Hypothalamus (tissue), 51 donors: Measurements from ENCODE around the gene ST6GALNAC5.
A peak's percentile ranks its signal among the peaks of the same experiment; 100 is the strongest.

ENCODE experiments used
- DNase-seq, 51 donors: peaks; one replicate each; lab custom pipeline; 2025; lab: John Stamatoyannopoulos, UW

Gene ST6GALNAC5

DNA sequence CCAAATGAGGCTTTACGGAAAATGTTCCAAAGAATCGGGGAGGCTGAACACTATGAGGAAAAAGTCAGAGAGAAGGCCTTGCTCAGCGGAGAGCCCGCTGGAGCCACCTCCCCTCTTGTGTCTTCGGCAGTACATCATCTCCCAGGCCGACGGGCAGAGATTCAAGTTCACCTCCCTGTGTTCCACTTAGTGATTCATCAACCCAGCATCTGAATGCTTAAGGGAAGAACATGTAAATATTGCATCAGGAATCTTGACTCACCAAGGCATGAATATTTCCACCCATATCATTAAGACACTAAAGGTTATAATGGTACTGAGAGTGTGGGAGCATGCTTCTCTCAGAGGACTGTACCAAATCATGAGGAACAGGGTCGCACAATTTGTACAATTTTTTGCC lies 172.5 kb downstream of the ST6GALNAC5 start:
- DNase-seq, result peak in 7 of 51 donors; percentile 3 to 50 (median 5)

DNA sequence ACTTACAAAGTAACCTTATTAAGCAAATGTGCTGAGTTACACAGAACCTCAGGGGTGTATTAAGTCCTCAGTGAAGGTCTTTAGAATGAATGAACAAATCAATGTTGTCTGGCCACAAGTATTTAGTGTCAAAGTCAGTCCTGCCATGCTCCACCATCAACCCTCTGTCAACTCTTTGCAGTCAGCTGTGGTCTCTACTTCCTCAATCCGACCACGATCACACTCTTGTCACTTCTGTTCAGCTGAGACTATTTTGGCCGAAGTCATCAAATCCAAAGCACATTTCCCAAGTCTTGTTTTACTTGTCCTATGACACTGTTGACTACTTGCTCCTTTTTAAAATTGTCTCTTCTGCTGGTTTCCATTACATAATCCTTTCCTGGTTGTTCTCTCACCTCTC lies 173.5 kb downstream of the ST6GALNAC5 start:
- no peak for DNase-seq

- peak in 3 of 51 donors; percentile 2 to 23 (median 20) for DNase-seq
Observed at GRCh38 chr1:77044133-77044849, 177.0 kb downstream of the ST6GALNAC5 start.

- DNase-seq, result no peak
Observed at GRCh38 chr1:77047575-77047974, 180.3 kb downstream of the ST6GALNAC5 start.

DNA sequence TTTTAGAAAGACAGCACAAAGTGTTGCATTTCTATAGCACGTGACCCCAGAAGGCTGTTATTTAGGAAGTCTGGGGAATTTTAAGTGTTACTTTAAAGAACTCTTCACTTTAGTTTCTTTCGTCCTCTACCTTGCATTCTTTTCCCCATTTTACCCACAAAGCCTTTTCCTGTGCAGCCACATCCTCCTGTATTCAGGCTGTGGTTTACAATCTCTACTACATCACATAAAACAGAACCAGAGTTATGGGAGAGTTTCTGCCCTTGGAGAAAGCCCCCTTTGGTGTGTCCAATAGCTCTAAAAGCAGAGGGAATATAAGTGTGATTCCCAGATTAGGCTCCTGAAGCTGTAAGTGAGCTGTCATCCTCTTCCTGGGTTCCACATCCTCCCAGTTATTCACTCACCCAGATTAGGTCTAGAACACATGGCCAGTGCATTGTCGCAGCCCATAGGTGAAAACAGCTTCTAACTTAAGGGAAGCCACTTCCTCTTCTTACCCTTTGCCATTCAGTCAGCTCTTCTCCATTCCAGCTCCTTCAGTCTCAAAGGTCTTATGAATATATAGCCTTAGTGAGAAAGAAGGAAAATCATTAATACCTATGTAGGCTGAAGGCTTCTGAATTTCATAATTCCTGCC lies 180.8 kb downstream of the ST6GALNAC5 start:
- no peak for DNase-seq

DNA sequence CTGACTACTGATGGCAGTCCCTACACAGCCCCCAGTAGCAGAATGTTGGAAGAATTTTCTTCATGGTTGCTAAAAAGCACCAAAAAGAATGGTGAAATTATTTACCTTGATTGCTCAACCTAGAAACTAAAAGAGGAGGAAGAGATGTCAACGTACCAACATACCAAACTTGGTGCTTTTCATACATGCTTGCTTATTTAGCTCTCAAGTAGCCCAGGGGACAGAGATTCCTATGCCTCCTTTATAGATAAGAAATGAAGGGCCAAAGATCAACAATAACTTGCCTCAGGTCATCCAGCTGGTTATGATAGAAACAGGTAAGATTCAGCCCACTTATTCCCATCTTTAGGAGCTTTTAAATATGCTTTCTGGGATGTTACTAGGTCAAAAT lies 181.3 kb downstream of the ST6GALNAC5 start:
- DNase-seq, result no peak

- no peak for DNase-seq
Observed at GRCh38 chr1:77051425-77051824, 184.1 kb downstream of the ST6GALNAC5 start.

GRCh38 chr1:77056525-77056924 lies 189.2 kb downstream of the ST6GALNAC5 start:
- no peak for DNase-seq

- DNase-seq, result no peak
Observed at GRCh38 chr1:77057994-77058585, 190.8 kb downstream of the ST6GALNAC5 start.

- no peak for DNase-seq
Observed at GRCh38 chr1:77060000-77060399, 192.7 kb downstream of the ST6GALNAC5 start.

- DNase-seq, result no peak
Observed at GRCh38 chr1:77061162-77061561, 193.9 kb downstream of the ST6GALNAC5 start.

- DNase-seq, result no peak
Observed at GRCh38 chr1:77063118-77063517, 195.8 kb downstream of the ST6GALNAC5 start.

- DNase-seq, result no peak
Observed at GRCh38 chr1:77064246-77064645, 197.0 kb downstream of the ST6GALNAC5 start.

DNA sequence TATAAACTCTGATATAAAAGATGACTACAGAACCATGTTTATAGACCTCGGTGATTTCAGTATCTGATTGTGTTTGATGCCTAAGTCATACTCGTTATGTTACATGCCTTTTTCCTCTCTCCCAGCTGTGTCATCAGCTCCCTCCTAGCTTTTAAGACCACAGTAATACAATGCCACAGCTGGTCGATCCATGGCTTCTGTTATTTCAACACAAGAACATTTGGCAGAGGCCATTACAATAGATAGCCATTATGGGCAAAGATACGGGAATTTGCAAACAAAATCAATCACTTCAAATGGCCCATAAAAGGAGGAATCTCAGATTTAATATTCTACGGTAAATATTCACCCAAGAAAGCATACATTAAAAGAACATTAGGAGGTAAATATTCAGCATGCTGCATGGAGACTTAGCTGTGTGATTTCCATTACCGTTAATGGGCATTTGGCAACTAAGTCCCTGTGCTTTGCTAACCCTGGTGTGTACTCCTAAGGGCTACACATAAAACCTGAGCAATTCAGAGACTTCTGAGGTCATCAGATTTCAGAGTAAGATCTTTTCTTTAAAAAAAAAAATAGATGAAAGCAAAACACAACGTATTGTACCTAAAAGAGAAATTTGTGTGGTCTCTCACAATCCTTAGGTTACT lies 198.5 kb downstream of the ST6GALNAC5 start:
- DNase-seq, result no peak

DNA sequence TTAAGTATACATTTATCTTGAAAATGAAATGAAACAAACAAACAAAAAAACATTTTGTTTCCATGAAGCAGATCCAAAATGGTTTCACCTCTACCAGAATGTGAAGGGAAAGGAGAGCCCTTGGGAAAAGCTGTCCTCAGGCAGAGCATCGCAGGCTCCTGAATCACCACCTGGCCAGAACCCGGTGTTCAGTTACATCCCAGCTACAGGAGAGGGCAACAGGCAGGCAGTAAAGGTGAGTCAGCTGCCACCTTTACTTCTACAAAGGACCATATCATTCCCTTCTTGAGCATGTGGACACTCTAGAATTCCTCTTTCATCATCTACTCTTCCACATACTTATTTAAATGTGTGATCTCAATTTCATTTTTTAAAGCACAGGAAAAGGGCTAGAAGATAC lies 200.7 kb downstream of the ST6GALNAC5 start:
- no peak for DNase-seq

DNA sequence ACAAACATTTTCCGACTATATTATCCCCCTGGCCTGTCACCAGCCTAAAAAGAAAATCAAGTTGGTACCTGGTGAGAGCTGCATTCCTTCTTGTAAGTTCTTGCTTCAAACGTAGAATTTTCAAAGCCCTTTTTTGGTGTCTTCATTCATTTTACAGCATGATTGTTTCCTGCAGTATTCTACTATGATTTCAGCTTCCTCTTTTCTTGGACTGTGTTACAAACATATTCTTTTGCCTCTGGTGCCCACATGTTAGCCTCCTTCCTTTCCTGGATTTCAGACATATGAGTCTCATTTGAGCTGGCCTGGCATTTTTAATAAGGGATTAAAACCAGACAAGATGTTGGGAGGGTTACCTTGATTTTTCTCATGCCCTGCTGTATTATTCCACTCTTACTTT lies 209.5 kb downstream of the ST6GALNAC5 start:
- DNase-seq, result no peak

- no peak for DNase-seq
Observed at GRCh38 chr1:77081834-77082233, 214.6 kb downstream of the ST6GALNAC5 start.

GRCh38 chr1:77084457-77084856 lies 217.2 kb downstream of the ST6GALNAC5 start:
- no peak for DNase-seq

- no peak for DNase-seq
Observed at GRCh38 chr1:77085109-77085508, 217.8 kb downstream of the ST6GALNAC5 start.

GRCh38 chr1:77089756-77090155 lies 222.5 kb downstream of the ST6GALNAC5 start:
- no peak for DNase-seq

- no peak for DNase-seq
Observed at GRCh38 chr1:77095236-77095635, 228.0 kb downstream of the ST6GALNAC5 start.
